Activated CD4-positive, alpha-beta T cell treated with anti-CD3 and anti-CD28 coated beads for 1 hour (primary cell): ENCODE data around the gene AMDHD2.

Experiments used
- DNase-seq: peaks from one replicate; pipeline ENCODE4 v3.0.0-alpha.2; 2020

Gene AMDHD2

GRCh38 chr16:2483939-2484897 is 36.0 kb upstream of the AMDHD2 start:
- no peak for DNase-seq

GRCh38 chr16:2484898-2485508 is 35.2 kb upstream of the AMDHD2 start:
- DNase-seq: no peak

GRCh38 chr16:2485811-2486507 is 34.2 kb upstream of the AMDHD2 start:
- no peak for DNase-seq

GRCh38 chr16:2486645-2487516 is 33.3 kb upstream of the AMDHD2 start:
- peak; percentile 73 for DNase-seq

- DNase-seq: no peak
Observed at GRCh38 chr16:2487517-2487842, 32.7 kb upstream of the AMDHD2 start.

- DNase-seq: no peak
Observed at GRCh38 chr16:2487903-2488531, 32.2 kb upstream of the AMDHD2 start.

- no peak for DNase-seq
Observed at GRCh38 chr16:2489581-2489980, 30.6 kb upstream of the AMDHD2 start.

- no peak for DNase-seq
Observed at GRCh38 chr16:2490190-2491105, 29.7 kb upstream of the AMDHD2 start.

GRCh38 chr16:2492292-2492691 is 27.9 kb upstream of the AMDHD2 start:
- no peak for DNase-seq

- DNase-seq: no peak
Observed at GRCh38 chr16:2493605-2494004, 26.6 kb upstream of the AMDHD2 start.

- no peak for DNase-seq
Observed at GRCh38 chr16:2494616-2495015, 25.6 kb upstream of the AMDHD2 start.

GRCh38 chr16:2495041-2495440 is 25.1 kb upstream of the AMDHD2 start:
- no peak for DNase-seq

GRCh38 chr16:2496223-2497115 is 23.7 kb upstream of the AMDHD2 start:
- DNase-seq: no peak

- no peak for DNase-seq
Observed at GRCh38 chr16:2497116-2497630, 23.0 kb upstream of the AMDHD2 start.

- no peak for DNase-seq
Observed at GRCh38 chr16:2497695-2498484, 22.3 kb upstream of the AMDHD2 start.

- no peak for DNase-seq
Observed at GRCh38 chr16:2498531-2499253, 21.5 kb upstream of the AMDHD2 start.

GRCh38 chr16:2499454-2499853 is 20.7 kb upstream of the AMDHD2 start:
- no peak for DNase-seq

- DNase-seq: no peak
Observed at GRCh38 chr16:2499890-2500429, 20.2 kb upstream of the AMDHD2 start.
